ENCODE data around the gene PATE1. TPM values are rescaled to one million over a fixed set of nuclear protein-coding genes. Genes with fewer than 3 reads are reported as not detected.
"Not testable (repeated sequence)": the region's sequence is repeated elsewhere in the genome, so short reads cannot be mapped to it uniquely, and the experiment has no call there.

Gene PATE1, protein sequence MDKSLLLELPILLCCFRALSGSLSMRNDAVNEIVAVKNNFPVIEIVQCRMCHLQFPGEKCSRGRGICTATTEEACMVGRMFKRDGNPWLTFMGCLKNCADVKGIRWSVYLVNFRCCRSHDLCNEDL
- total RNA-seq (2021) (not detected in 2 replicates), Bru-seq, nascent RNA (not detected), BruChase-seq, experiment 1, labeled RNA remaining after a 2-hour chase (percentile 16 among the genes with signal in this experiment), BruChase-seq, experiment 2, labeled RNA remaining after a 6-hour chase (not detected)
- long read RNA-seq = 0 reads

DNA sequence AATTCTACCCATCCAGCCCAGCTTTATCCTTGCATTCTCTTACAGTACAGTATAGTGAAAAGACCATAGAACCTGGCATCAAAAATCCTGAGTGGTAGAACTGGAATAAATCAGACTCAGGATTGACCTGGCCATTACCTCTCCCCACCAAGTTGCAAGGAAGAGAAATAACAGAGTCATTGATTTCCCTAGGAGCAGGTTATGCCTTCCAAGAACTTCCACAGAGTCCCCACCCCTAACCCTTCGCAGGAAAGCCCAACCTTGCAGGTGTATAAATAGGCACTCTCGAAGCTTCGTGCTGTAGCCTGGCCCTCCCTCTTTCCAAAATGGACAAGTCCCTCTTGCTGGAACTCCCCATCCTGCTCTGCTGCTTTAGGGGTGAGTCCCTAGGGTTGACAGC lies at the start of gene PATE1:
Gene PATE1 (plus strand): TSS at position 301 of the 400 bp plus-strand sequence. CDS start 26 bp downstream, at position 327.
- no peaks in the 10 kb centered on the region for H3K9me2 ChIP-seq (ENCODE audit: insufficient read depth)
- CTCF ChIA-PET = no interaction called here
- no peaks in the 10 kb centered on the region for H3K9me3 ChIP-seq (ENCODE audit: insufficient read depth, low read depth)
- H3K79me2 ChIP-seq (ENCODE audit: low read depth) = no peaks in the 10 kb centered on the region
- no peak within 1 kb of the TSS for H2AFZ ChIP-seq
- no peak for DNase-seq
- no peak within 1 kb of the TSS for H3K4me3 ChIP-seq
- intact Hi-C loops (cut with micrococcal nuclease; ENCODE audit: unreplicated experiment) = no loop called here
- H3F3A ChIP-seq (ENCODE audit: insufficient read depth, low read depth) = no peaks in the 10 kb centered on the region
- H3K36me3 ChIP-seq (ENCODE audit: low read depth) = no peaks in the 10 kb centered on the region
- no peak within 1 kb of the TSS for H3K4me2 ChIP-seq
- no peaks in the 10 kb centered on the region for H4K20me1 ChIP-seq (ENCODE audit: insufficient read depth)
- peaks cover 37% of the 10 kb centered on the region for H3K27me3 ChIP-seq (ENCODE audit: insufficient read depth, low read depth)
- no TSS peak for BruUV-seq (replicated peaks)
- no peaks in the 10 kb centered on the region for H3K4me1 ChIP-seq (replicated peaks; ENCODE audit: insufficient read depth)
- POLR2A ChIA-PET (ENCODE audit: unreplicated experiment) = no interaction called here
- H3K27ac ChIP-seq = no peak within 1 kb of the TSS
- TF ChIP-seq, protein P1, sequence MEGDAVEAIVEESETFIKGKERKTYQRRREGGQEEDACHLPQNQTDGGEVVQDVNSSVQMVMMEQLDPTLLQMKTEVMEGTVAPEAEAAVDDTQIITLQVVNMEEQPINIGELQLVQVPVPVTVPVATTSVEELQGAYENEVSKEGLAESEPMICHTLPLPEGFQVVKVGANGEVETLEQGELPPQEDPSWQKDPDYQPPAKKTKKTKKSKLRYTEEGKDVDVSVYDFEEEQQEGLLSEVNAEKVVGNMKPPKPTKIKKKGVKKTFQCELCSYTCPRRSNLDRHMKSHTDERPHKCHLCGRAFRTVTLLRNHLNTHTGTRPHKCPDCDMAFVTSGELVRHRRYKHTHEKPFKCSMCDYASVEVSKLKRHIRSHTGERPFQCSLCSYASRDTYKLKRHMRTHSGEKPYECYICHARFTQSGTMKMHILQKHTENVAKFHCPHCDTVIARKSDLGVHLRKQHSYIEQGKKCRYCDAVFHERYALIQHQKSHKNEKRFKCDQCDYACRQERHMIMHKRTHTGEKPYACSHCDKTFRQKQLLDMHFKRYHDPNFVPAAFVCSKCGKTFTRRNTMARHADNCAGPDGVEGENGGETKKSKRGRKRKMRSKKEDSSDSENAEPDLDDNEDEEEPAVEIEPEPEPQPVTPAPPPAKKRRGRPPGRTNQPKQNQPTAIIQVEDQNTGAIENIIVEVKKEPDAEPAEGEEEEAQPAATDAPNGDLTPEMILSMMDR (conservative IDR thresholded peaks at IDR 0.05) = no peak
- TF ChIP-seq EZH2 (IDR thresholded peaks at IDR 0.05; ENCODE audit: low read depth) = no peak

DNA sequence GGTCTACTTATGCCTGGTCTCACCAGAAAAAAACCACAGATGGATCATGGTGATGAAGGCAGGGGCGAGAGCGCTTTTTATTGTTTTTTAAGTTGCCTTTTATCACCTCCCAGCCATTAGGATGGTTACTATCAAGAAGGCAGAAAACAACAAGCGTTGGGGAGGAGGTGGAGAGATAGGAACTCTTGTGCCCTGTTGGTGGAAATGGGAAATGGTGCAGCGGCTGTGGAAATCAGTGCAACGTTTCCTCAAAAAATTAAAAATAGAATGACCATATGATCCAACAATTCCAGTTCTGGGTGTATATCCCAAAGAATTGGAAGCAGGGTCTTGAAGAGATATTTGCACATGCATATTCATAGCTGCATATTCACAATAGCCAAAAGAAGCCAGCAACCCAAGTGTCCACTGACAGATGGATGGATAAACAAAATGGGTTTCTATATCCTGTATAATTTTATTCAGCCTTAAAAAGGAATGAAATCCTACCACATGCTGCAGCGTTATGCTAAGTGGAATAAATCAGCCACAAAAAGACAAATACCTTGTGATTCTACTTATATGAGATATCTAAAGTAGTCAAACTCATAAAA lies 45.0 kb upstream of the PATE1 start:
- no peaks in the 10 kb centered on the region for H4K20me1 ChIP-seq (ENCODE audit: insufficient read depth)
- H3K79me2 ChIP-seq (ENCODE audit: low read depth) = no peaks in the 10 kb centered on the region
- no peak overlapping the region for H3K4me2 ChIP-seq
- H3K27me3 ChIP-seq (ENCODE audit: insufficient read depth, low read depth) = peaks cover 57% of the 10 kb centered on the region
- no peaks in the 10 kb centered on the region for H3K9me3 ChIP-seq (ENCODE audit: insufficient read depth, low read depth)
- no peak overlapping the region for H2AFZ ChIP-seq
- no peaks in the 10 kb centered on the region for H3K9me2 ChIP-seq (ENCODE audit: insufficient read depth)
- no peak overlapping the region for H3K4me3 ChIP-seq
- no peak for DNase-seq
- H3K4me1 ChIP-seq (replicated peaks; ENCODE audit: insufficient read depth) = no peaks in the 10 kb centered on the region
- no peaks in the 10 kb centered on the region for H3F3A ChIP-seq (ENCODE audit: insufficient read depth, low read depth)
- no peaks in the 10 kb centered on the region for H3K36me3 ChIP-seq (ENCODE audit: low read depth)
- H3K27ac ChIP-seq = no peak overlapping the region
- POLR2A ChIA-PET (ENCODE audit: unreplicated experiment) = no interaction called here
- TF ChIP-seq, protein P1 (conservative IDR thresholded peaks at IDR 0.05) = no peak
- TF ChIP-seq EZH2 (IDR thresholded peaks at IDR 0.05; ENCODE audit: low read depth) = no peak
- intact Hi-C loops (cut with micrococcal nuclease; ENCODE audit: unreplicated experiment) = no loop called here
- CTCF ChIA-PET = no interaction called here
- no TSS peak for BruUV-seq (replicated peaks)

DNA sequence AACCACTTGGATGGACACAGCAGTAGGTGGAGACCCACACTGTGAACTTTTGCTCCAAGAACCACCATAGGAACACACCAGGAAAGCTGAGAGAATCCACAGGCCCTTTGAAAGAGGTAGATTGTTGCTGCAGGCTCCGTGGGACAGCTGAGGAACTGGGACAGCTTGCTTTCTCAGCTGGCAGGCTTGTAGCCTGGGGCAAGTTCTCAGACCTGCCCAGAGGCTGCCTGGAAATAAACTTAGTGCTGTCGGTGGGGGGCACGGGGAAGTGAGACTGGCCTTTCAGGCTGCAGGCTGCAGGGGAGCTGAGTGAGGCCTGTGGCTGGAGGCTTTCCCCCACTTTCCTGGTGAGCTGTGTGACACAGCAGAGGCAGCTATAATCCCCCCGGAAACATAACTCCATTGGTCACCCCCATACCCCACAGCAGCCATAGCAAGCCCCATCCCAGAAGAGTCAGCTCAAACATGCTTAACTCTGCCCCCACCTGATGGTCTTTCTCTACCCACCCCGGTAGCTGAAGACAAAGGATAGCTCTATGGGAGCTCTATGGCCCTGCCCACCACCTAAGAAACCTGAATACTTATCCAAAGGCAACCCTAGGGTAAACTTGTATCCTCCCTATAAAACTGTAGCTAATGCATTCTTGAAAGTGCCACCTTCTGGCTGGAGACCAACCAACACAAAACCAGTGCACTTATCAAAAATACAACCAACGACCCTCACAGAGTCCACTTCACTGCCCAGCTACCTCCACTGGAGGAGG lies 44.0 kb upstream of the PATE1 start:
- H3K36me3 ChIP-seq (ENCODE audit: low read depth) = no peaks in the 10 kb centered on the region

DNA sequence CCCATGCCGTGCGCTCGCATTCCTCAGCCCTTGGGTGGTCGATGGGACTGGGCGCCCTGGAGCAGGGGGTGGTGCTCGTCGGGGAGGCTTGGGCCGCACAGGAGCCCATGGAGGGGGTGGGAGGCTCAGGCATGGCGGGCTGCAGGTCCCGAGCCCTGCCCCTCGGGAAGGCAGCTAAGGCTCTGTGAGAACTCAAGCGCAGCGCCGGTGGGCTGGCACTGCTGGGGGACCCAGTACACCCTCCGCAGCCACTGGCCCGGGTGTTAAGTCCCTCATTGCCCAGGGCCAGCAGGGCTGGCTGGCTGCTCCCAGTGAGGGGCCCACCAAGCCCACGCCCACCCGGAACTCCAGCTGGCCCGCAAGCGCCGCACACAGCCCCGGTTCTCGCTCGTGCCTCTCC lies 41.4 kb upstream of the PATE1 start:
- H2AFZ ChIP-seq; CTCF ChIA-PET; H3K79me2 ChIP-seq (ENCODE audit: low read depth); H4K20me1 ChIP-seq (ENCODE audit: insufficient read depth); H3K36me3 ChIP-seq (ENCODE audit: low read depth); BruUV-seq (replicated peaks); H3K4me2 ChIP-seq; H3K27ac ChIP-seq; H3K4me3 ChIP-seq; H3F3A ChIP-seq (ENCODE audit: insufficient read depth, low read depth); intact Hi-C loops (cut with micrococcal nuclease; ENCODE audit: unreplicated experiment); H3K9me3 ChIP-seq (ENCODE audit: insufficient read depth, low read depth); H3K4me1 ChIP-seq (replicated peaks; ENCODE audit: insufficient read depth); POLR2A ChIA-PET (ENCODE audit: unreplicated experiment); H3K9me2 ChIP-seq (ENCODE audit: insufficient read depth); DNase-seq: not testable (repeated sequence)
- H3K27me3 ChIP-seq (ENCODE audit: insufficient read depth, low read depth) = peaks cover 38% of the 10 kb centered on the region

More for the DNA sequence above, 44.0 kb upstream of the PATE1 start:
- TF ChIP-seq, protein P1 (conservative IDR thresholded peaks at IDR 0.05) = no peak
- TF ChIP-seq EZH2 (IDR thresholded peaks at IDR 0.05; ENCODE audit: low read depth) = no peak
- Histone ChIP-seq H3K9me3 (ENCODE audit: insufficient read depth, low read depth) (no peaks in the 10 kb centered on the region), H2AFZ (no peak overlapping the region), H3K4me3 (no peak overlapping the region), H3K4me2 (no peak overlapping the region), H4K20me1 (ENCODE audit: insufficient read depth) (no peaks in the 10 kb centered on the region), H3F3A (ENCODE audit: insufficient read depth, low read depth) (no peaks in the 10 kb centered on the region), H3K27me3 (ENCODE audit: insufficient read depth, low read depth) (peaks cover 57% of the 10 kb centered on the region), H3K9me2 (ENCODE audit: insufficient read depth) (no peaks in the 10 kb centered on the region), H3K27ac (no peak overlapping the region), H3K4me1 (replicated peaks; ENCODE audit: insufficient read depth) (no peaks in the 10 kb centered on the region), H3K79me2 (ENCODE audit: low read depth) (no peaks in the 10 kb centered on the region)
- intact Hi-C loops (cut with micrococcal nuclease; ENCODE audit: unreplicated experiment) = no loop called here
- POLR2A ChIA-PET (ENCODE audit: unreplicated experiment) = no interaction called here
- DNase-seq = no peak
- CTCF ChIA-PET = no interaction called here
- no TSS peak for BruUV-seq (replicated peaks)
